Measurements from ENCODE around the gene APLP2. TPM values are rescaled to one million over a fixed set of nuclear protein-coding genes. Genes with fewer than 3 reads are reported as not detected.

APLP2 gene
- total RNA-seq, 1 donor from 2014 or later, result 120 TPM

DNA sequence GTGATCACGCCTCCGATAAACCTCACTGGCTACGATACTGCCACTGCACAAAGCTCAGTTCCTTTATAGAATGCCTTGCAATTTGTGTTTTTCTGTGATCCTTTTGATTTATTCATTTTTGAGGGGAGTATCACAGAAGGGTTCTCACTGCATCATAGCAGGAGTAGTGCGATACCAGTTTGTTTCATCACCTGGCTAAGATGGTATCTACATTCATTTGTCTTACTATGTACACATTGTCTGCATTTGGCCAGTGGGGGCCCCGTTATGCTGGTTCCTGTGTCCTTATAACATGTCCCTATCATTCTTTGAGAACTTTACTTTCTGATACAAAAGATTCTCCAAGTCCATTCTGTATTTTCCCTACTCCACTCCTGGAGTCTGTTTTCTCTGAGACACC is 44.6 kb downstream of the APLP2 start:
- DNase-seq (ENCODE audit: low read depth), result no peak

DNA sequence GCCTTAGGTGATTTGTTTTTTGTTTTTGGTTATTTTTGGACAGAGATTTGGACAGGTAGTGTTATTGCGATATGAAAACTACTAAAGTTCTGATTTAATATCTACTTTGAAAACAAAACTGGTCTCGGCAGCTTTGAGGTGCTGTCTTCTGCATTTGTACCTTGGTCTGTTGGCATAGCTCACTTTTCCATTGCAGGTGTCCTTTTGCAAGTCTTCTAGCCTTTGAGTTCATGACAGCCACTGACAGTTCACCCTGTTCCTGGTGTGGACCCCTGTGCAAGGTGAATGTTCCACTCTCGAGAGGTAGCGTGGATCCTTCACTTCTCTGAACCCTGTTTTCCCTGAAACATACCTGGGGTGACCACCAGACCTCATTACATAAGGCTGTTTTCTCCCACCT is 45.0 kb downstream of the APLP2 start:
- no peak for DNase-seq (ENCODE audit: low read depth)

DNA sequence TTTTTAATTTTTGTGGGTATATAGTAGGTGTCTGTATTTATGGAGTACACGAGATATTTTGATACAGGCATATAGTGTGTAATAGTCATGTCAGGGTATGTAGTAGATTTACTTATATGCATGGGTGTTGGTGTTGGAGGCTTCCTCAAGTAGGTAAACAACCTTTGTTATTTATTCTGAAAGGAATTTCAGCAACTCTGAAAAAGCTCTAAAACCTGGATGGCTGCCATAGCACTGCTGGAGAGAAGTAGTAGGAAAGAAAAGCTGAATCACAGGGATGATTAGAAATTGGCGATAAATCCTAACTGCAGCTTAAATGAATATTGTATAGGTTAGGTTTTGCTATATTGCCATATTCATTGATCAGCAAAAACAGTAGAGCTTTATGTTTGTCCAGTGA is 45.5 kb downstream of the APLP2 start:
- no peak for DNase-seq (ENCODE audit: low read depth)

DNA sequence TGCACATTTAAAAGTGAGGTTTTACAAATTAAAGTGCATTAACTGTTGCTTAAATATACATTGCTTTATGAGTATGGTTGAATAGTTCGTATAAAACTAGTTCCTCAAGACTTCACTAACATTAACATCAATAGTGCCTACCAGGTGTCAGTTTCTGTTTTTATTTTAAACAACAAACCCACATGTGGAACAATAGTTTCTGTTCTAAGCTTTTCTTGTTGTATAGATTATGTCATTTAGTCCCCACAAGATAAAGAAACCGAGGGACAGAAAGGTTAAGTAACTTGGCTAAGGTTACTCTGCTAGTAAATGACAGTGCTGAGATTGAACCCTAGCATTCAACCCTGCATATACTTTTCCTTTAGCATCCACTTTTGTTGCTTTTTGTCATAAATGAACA is 48.5 kb downstream of the APLP2 start:
- DNase-seq (ENCODE audit: low read depth), result no peak

DNA sequence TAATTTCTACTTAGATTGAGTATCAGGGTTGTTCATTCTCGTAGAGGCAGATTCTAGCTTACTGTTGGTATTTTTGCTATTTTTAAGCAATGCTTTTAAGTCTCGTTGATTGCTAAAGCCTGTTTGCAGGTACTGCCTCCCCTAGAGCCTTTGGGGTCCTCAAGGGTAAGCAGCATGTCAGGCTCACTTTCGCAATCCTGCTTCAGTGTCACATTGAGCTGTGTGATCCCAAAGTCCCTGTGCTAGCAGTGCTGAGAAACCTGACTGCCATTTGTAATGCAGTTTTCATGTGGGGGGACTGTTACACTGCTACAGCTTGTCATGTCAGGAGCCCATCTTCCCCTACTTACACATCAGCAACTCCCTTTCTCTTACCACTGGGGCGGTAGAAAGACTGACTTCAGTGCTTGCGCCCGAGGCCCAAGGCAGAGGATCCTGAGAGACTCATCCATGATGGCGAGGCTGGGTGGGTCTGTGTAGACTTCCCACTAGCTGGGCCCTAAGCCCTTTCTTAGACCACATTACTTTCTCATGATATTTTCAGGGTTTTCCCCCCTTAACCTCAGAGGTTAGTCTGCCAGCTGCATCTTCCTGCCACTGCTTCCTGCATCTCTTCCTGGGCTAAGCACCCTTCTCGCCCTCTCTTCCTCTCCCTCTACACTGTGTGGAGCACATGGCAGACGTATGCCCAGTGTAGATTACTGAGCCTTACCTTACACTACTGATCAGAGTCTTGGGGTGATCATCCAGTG is 49.1 kb downstream of the APLP2 start:
- no peak for DNase-seq (ENCODE audit: low read depth)

DNA sequence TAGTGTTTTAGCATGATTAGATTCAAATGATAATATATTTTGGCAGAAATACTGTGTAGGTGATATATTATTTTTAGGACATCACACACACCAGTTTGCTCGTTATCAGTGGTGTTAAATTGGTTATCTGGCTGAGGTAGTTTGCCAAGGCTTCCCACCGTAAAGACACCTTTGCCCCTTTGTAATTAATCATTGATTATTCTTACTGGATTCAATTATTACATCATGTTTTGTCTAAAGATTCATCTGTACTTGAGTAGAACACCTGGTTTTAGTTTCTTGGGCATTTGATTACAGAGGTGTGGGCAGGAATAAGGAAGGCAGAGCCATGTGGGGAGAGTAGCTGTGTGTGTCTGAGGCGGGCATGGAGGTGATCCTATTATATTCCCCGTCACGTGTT is 50.4 kb downstream of the APLP2 start:
- DNase-seq (ENCODE audit: low read depth), result no peak

DNA sequence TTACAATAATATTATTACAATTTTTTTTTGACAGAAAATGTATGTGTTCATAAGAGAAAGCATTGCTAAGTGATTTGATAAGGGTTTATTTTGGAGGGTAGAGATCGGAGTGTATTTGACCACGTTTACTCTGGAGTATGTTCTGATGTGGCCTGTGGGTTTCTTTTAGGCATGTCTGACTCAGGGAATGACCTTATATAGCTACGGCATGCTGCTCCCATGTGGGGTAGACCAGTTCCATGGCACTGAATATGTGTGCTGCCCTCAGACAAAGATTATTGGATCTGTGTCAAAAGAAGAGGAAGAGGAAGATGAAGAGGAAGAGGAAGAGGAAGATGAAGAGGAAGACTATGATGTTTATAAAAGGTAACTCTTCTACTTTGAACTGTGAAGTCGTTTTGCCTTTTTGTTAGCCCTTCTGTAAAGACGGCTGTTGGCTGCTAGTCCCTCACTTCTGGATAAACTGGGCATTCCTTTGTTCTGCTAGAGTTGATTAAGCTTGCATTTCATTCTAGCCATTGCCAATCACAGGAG is 51.8 kb downstream of the APLP2 start:
- peak; percentile 89 for DNase-seq (ENCODE audit: low read depth)

DNA sequence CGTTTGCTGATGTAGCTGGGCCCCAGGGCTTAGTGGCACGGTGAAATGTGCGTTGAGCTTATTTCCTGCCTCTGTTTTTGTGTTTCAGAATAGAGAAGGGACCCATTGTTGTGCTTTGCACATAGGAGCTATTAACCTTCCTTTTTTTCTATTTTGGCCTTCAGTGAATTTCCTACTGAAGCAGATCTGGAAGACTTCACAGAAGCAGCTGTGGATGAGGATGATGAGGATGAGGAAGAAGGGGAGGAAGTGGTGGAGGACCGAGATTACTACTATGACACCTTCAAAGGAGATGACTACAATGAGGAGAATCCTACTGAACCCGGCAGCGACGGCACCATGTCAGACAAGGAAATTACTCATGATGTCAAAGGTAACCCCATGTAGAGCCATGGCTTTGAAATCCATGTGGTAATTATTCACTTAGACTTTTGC is 52.5 kb downstream of the APLP2 start:
- no peak for DNase-seq (ENCODE audit: low read depth)

DNA sequence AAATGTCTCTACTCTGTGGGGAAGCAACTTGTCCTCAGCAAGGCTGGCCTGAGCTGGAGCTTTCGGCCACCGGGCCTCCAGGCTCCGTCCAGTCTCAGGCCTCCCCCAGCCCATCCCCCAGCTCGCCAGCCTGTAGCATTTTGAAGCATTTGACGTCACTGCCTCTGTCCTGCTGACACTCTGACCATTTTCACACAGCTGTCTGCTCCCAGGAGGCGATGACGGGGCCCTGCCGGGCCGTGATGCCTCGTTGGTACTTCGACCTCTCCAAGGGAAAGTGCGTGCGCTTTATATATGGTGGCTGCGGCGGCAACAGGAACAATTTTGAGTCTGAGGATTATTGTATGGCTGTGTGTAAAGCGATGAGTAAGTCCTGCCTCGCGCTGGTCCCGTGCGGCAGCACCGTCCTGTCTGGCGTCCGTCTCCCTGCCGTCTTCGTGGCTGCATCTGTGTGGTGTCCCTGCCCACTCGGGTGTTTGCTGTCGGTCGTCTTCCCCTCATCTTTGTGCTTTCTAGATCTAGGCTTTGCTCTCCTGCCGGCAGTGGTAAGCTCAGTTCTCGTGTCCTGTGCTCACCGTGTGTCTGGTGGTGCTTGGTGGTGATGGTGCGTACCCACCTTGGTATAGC is 53.8 kb downstream of the APLP2 start:
- no peak for DNase-seq (ENCODE audit: low read depth)

DNA sequence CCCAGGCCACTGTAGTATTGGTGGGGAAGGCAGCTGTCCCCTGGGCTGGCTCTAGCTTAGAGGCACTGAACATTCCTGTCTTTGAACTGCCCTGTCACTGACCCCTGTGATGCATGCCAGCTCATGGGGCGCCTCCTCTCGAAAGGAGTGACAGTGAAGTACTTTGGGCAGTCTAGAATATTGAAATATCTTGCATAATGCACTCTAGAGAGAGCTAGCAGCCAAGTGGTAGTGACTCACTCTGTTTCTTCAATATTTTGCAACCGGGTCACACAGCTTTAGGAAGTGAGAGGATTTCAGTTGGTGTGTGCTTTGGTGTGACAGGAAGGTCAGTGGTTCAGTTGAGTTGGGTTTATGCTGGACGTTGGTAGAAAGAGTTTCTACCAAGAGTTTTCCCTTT is 54.4 kb downstream of the APLP2 start:
- DNase-seq (ENCODE audit: low read depth), result peak; percentile 77

DNA sequence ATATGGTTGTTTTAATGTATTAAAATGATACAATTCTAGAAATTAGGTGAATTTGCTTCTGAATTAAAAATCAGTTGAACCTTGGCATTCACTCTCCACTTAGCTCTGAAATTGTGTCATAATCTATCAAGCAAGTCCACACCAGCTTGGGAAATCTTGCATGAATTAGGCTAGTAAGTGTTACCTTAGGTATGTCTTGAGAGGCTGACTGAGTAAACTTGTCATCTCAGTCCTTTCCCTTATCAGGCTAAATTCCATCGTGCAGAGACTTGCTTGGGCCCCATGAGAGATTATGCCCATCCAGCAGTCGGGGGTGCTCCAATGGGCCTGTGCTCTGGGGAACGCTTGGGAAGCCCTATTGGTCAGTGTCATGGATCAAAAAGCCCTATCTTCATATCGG is 55.9 kb downstream of the APLP2 start:
- DNase-seq (ENCODE audit: low read depth), result no peak

DNA sequence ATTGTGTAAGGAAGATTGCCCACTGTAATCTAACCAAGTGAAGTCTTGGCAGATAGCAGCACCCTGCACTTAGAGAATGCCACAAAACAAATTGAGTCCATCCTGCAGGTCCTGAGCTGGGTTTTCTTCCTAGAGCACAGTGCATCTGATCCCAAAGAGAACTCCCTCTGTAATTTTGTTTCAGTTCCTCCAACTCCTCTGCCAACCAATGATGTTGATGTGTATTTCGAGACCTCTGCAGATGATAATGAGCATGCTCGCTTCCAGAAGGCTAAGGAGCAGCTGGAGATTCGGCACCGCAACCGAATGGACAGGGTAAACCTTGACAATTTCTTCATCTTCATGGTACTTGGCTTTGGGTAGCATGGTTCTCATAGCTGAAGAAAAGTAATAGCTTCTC is 56.8 kb downstream of the APLP2 start:
- no peak for DNase-seq (ENCODE audit: low read depth)

DNA sequence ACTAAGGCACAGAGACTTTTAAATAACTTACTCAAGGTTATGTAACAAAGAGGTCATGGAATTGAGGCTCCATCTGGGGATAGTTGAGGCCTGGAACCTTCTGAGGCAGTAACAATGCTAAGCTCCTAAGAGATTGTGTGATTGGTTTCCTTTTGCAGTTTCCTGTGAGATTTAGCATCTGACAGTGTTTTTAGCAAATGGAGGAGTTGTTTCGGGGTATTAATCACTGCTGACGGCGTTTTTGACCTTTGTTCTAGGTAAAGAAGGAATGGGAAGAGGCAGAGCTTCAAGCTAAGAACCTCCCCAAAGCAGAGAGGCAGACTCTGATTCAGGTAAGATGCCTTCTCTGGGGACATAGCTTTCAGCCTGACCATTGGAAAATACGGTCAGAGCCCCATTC is 57.8 kb downstream of the APLP2 start:
- DNase-seq (ENCODE audit: low read depth), result no peak

DNA sequence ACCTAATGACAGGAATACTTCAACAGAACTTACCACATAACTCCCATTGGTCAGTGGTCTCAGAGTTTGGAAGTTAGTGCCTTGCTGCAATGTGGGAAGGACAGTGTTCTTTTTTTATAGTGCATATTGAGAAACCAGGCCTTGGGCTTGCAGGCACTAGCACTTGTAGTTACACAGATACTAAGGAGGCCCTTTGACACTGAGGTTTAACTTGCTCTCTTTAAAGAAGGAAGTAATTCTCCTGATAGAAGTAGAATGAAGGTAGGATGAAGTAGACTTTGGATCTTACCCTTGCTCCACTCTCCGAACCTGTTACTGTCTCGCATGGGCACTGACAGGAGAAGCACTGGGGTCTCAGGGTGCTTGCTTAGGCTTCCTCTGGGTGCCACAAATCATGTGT is 58.9 kb downstream of the APLP2 start:
- DNase-seq (ENCODE audit: low read depth), result no peak

DNA sequence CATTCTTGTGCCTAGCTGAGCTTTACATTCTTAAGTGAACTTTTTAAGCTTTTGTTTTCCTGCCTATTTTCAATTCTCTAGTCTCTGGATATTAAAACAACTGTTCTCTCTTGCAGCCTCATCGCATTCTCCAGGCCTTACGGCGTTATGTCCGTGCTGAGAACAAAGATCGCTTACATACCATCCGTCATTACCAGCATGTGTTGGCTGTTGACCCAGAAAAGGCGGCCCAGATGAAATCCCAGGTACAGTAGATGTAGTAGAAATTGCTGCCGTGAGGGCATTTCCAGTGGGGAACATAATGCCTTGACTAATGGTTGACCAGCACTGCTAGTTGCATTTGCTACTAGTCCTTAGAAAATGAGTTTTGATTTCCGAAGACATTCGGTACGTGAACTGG is 60.2 kb downstream of the APLP2 start:
- DNase-seq (ENCODE audit: low read depth), result no peak

DNA sequence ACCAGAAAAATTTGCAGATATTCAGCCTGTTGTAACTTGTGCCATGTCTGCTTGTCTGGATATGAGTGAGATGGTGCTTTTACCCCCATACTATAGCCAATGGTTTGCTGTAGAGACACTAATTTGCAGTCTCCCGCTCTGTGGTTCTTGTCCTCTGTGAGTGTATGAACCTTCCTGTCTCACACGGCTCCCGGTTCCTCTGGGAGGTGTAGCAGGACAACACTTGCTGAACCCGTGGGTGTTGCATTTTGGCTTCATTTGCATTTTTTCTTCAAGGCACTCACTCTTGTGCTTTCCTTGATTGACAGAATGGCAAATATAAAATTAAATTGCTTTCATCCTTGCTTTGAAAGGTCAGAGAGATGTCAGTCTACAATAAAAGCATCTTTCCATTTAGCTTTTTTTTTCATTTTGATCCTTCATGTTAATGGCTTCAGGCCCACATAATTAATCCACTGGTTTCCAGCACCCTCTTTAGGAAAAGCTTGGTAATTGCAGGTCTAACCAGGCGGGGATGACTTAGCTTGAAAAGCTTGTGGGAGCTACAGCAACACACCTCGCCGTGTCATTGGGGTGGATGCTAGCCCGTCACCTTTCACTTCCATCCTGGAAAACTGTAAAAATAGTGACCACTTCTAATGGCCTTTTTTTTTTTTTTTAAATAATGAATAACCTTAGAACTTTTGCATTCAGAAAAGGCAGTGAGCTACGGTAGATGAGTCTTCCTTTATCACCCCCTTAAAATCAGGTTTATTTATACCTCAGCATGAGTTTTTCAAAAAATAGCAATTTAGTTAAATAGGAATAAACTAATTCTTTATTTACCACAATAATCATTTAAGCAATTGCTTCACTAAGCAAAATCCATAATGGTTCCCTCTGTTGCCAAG is 62.5 kb downstream of the APLP2 start:
- peak; percentile 79 for DNase-seq (ENCODE audit: low read depth)

DNA sequence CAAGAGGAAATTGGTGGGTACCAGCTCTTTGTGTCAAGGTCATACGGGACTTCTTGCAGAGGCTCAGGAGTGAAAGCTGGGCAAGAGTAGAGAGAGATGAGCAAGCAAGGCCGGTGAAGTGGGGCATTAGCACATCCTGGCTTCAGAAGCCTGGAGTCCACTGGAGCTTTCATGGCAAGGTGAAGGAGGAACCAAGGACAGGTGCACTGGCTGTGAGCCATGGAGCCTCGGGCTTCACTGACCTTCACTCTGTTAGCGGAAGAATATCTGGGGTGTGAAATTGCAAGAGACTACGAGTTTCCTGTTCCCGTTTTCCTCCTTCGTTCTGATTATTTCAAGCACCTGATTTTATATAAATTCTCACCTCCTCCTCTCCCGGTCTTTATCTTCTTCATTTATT is 64.0 kb downstream of the APLP2 start:
- DNase-seq (ENCODE audit: low read depth), result no peak

DNA sequence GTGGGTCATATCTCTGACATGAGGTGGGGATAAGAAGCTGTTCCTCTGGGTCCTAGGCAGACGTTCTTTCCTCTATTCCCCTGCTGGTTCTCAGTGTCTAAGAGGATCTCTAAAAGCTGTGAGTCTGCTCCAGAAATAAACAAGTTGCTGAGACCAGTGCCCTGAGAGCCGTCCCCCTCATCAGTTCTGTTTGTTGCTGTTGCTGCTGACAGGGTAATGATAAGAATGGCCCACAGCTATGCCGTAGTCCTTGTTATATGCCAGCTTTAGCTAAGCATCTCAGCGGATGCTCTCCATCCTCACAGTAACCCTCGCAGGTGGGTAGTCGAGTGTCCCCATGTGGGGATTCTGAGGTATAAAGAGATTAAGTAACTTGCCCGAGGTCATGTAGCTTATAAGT is 66.4 kb downstream of the APLP2 start:
- no peak for DNase-seq (ENCODE audit: low read depth)

DNA sequence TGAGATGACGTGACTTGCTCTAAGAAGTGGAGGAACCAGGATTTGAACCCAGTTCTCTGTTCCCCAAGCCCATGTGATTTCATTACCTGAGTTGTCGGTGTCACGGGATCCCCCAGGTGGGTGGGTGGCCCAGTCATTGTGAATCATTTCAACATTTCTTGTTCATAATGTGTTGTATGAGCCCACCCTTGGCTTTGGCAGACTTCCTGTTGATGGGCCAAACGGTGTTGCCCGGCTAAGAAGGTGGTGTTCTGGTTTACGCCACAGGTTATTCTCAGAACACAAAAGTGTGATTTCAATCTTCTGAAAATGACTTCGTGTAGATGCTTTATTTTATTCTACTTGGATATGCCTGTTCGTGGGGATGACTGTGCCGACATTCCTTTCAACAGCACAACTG is 68.3 kb downstream of the APLP2 start:
- DNase-seq (ENCODE audit: low read depth), result no peak

DNA sequence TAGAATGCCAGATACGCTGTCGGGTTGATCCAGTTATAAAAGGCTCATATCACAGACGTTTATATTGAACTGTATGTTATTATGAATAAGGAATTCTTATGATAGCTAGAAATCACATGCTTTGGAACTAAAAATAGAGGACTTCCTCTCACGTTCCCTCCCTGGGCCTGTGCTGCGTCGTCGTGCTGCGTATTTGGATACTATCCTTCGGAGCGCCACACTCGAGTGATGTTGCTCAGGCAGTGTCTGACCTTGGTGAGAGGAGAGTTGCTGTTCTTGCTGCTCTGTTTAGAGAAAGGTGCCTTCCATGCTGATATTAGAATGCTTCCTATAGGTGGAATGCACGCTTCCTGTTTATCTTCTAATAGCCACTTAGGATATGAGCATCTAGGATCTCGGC is 69.7 kb downstream of the APLP2 start:
- DNase-seq (ENCODE audit: low read depth), result no peak

DNA sequence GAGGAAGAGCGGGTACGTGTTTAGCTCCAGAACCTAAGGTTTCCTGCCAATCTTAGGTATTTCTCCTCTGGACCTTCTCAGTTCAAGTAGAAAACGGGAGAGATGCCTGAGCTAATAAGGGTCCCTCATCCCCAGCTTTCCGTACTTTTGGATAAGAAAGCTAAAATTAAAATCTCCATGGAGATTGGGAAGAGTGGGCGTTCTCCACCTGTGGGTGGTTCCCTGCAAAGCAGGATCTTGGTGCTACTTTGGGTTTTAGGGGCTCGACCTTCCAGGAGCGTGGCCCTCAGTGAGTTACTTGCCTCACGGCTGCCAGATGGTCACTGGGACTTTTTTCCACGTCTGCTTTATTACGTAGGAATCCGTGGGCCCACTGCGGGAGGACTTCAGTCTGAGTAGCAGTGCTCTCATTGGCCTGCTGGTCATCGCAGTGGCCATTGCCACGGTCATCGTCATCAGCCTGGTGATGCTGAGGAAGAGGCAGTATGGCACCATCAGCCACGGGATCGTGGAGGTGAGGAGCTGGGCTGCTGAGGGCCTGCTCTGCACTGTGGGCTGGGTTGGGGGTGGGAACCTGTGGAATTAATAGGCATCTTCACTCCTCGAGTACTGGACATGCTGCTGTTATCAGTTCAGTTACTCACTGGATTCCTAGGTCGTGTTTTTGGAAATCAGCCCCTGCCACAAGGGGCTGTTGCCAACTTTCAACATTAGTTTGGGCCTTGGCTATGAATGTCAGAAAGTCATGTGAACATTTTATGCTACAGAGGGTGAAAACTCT is 72.1 kb downstream of the APLP2 start:
- DNase-seq (ENCODE audit: low read depth), result no peak
